NB4 (cell line): ENCODE measurements around the gene RCBTB2.

Experiments
- CTCF ChIP-seq: IDR thresholded peaks from one replicate; pipeline ENCODE4 v1.5.1; 2012; ENCODE audit warnings: low read depth, low read length
- POLR2A ChIP-seq: IDR thresholded peaks from 2 replicates; pipeline ENCODE4 v1.6.1; 2011; ENCODE audit warnings: mild to moderate bottlenecking; ENCODE audit not compliant: insufficient read length; ENCODE audit errors: extremely low read depth

GRCh38 chr13:48531416-48532255 is 1.2 kb downstream of the RCBTB2 start:
- TF ChIP-seq CTCF (no peak), POLR2A (no peak)
